K562 (cell line): ENCODE results near the gene AK4. TPM values are rescaled to one million over a fixed set of nuclear protein-coding genes. Genes with fewer than 3 reads are reported as not detected.

ENCODE experiments used
- ATAC-seq: fragments of 200-7000 bp; cut with Tn5 transposase; 3 replicates; pipeline ENCODE4 v1.9.1; 2020; ENCODE audit warnings: moderate library complexity
- BruUV-seq: library from RNA; stranded (reverse); fragments of 400-500 nt; replicated peaks from 2 replicates; lab custom pipeline; 2021; lab: Mats Ljungman, UMichigan
- CTCF ChIA-PET: fragments of 300-600 bp; formaldehyde crosslinking; extraction: SDS; loops from one replicate; lab custom pipeline; 2021; ENCODE audit warnings: low intra/inter-chr PET ratio; lab: Yijun Ruan, JAX
- POLR2A ChIA-PET: fragments of 300-600, 350-650 bp; sonication (Branson Sonifier 250); formaldehyde crosslinking; extraction: SDS; loops from one replicate; lab custom pipeline; 2021; ENCODE audit warnings: antibody characterized with exemption, inconsistent platforms; lab: Yijun Ruan, JAX
- DNase-seq, 4 experiments: peaks; one replicate each; pipeline versions ENCODE4 v3.0.0 to v3.0.0-alpha.2; 2011 to 2018; ENCODE audit warnings: low spot score in 3 of 4, mixed read lengths in 3 of 4; ENCODE audit errors: extremely low read depth in 1 of 4
- FAIRE-seq: peaks from 2 replicates; lab custom pipeline; 2011; peaks lifted over from hg19 to GRCh38; lab: Jason Lieb, UNC
- H2AFZ ChIP-seq: 2 replicates; pipeline ENCODE4 v1.6.0; 2011; ENCODE audit warnings: low read depth, low read length, control low read depth, inconsistent platforms
- H3K27ac ChIP-seq: fragments of 200-600 bp; 3 replicates; pipeline ENCODE4 v1.8.0; 2011; ENCODE audit warnings: low read depth, mild to moderate bottlenecking, control low read depth, inconsistent platforms, low read length, moderate library complexity, mixed read lengths; ENCODE audit errors: extremely low read depth
- H3K27me3 ChIP-seq, 2 experiments: fragments of 300-600 bp in 1 of 2; 2 replicates in 1 of 2; 3 replicates in 1 of 2; pipeline versions ENCODE4 v1.6.0 to v1.8.0; 2011; ENCODE audit warnings: inconsistent platforms in 2 of 2, low read length in 2 of 2, mild to moderate bottlenecking in 1 of 2, mixed read lengths in 1 of 2, moderate library complexity in 1 of 2; ENCODE audit not compliant: control insufficient read depth in 2 of 2, insufficient read depth in 2 of 2
- H3K36me3 ChIP-seq: fragments of 300-600 bp; 3 replicates; pipeline ENCODE4 v1.8.0; 2011; ENCODE audit warnings: mild to moderate bottlenecking, low read length, inconsistent platforms; ENCODE audit not compliant: control insufficient read depth, insufficient read depth
- H3K4me1 ChIP-seq, 2 experiments: fragments of 200-600 bp in 1 of 2; replicated peaks in 1 of 2; 2 replicates in 1 of 2; 3 replicates in 1 of 2; pipeline versions ENCODE4 v1.5.1 to v1.8.0; 2011; ENCODE audit warnings: inconsistent platforms in 2 of 2, low read length in 2 of 2, mild to moderate bottlenecking in 1 of 2, mixed read lengths in 1 of 2, moderate library complexity in 1 of 2; ENCODE audit not compliant: control insufficient read depth in 2 of 2, insufficient read depth in 2 of 2
- H3K4me2 ChIP-seq: 2 replicates; pipeline ENCODE4 v1.6.1; 2011; ENCODE audit warnings: low read length, control low read depth, inconsistent platforms, mixed read lengths; ENCODE audit not compliant: insufficient read depth
- H3K4me3 ChIP-seq: fragments of 200-600 bp; sonication (generic), shearing (Covaris generic); 2 replicates; pipeline ENCODE4 v1.5.1; 2016; ENCODE audit warnings: control low read depth, inconsistent platforms
- H3K79me2 ChIP-seq: fragments of 200-600 bp; 3 replicates; pipeline ENCODE4 v1.8.0; 2011; ENCODE audit warnings: low read length, inconsistent platforms; ENCODE audit not compliant: control insufficient read depth, insufficient read depth
- H3K9ac ChIP-seq, 2 experiments: 2 replicates each; pipeline versions ENCODE4 v1.6.0 to v1.6.1; 2011; ENCODE audit warnings: low read depth in 2 of 2, low read length in 2 of 2, control low read depth in 1 of 2, inconsistent platforms in 1 of 2, mild to moderate bottlenecking in 1 of 2, mixed read lengths in 1 of 2; ENCODE audit not compliant: insufficient read depth in 1 of 2
- H3K9me1 ChIP-seq: one replicate; pipeline ENCODE4 v1.6.0; 2011; ENCODE audit warnings: inconsistent platforms, mild to moderate bottlenecking, low read length, moderate library complexity; ENCODE audit not compliant: control insufficient read depth, insufficient read depth
- H3K9me3 ChIP-seq: replicated peaks from 2 replicates; pipeline ENCODE4 v1.5.1; 2011; ENCODE audit warnings: low read depth, low read length, inconsistent platforms; ENCODE audit not compliant: control insufficient read depth, insufficient read depth
- H4K20me1 ChIP-seq: replicated peaks from 2 replicates; pipeline ENCODE4 v1.6.1; 2011; ENCODE audit warnings: low read length, inconsistent platforms, mixed read lengths; ENCODE audit not compliant: control insufficient read depth, insufficient read depth
- CBFA2T2 ChIP-seq: fragments of 450-650 bp; conservative IDR thresholded peaks from 2 replicates; pipeline ENCODE4 v1.6.1; 2017; ENCODE audit warnings: mild to moderate bottlenecking
- CHD4 ChIP-seq: fragments of 200-600 bp; sonication (generic); IDR thresholded peaks from 3 replicates; pipeline ENCODE4 v1.6.1; 2012; ENCODE audit warnings: low read depth, mild to moderate bottlenecking, mixed read lengths, low read length, inconsistent platforms; ENCODE audit not compliant: insufficient read depth, insufficient replicate concordance, poor library complexity, severe bottlenecking
- E2F3 ChIP-seq: fragments of 250-450 bp; sonication (Bioruptor Pico); IDR thresholded peaks from 2 replicates; pipeline ENCODE4 v1.4.0; 2020; ENCODE audit warnings: mild to moderate bottlenecking
- EGR1 ChIP-seq: fragments of 450-650 bp; conservative IDR thresholded peaks from 2 replicates; pipeline ENCODE4 v1.6.1; 2017; ENCODE audit warnings: mild to moderate bottlenecking
- ELF4 ChIP-seq: fragments of 450-650 bp; formaldehyde crosslinking; IDR thresholded peaks from 2 replicates; pipeline ENCODE4 v1.4.0; 2022; ENCODE audit warnings: missing genetic modification characterization
- FOXM1 ChIP-seq, 2 experiments: fragments of 450-650 bp in 1 of 2; sonication (generic) in 1 of 2; formaldehyde crosslinking in 1 of 2; IDR thresholded peaks; 2 replicates each; pipeline versions ENCODE4 v1.6.1 to v1.9.0; 2017 to 2022; ENCODE audit warnings: low read depth in 2 of 2, mild to moderate bottlenecking in 2 of 2, missing genetic modification reagents in 1 of 2, moderate library complexity in 1 of 2
- HNRNPL ChIP-seq: fragments of 200-400 bp; formaldehyde crosslinking; IDR thresholded peaks from 2 replicates; pipeline ENCODE4 v1.6.1; 2017; ENCODE audit warnings: low read depth, mild to moderate bottlenecking, low read length
- MBD1 ChIP-seq: fragments of 250-450 bp; sonication (Bioruptor Pico); IDR thresholded peaks from 2 replicates; pipeline ENCODE4 v1.8.0; 2022; ENCODE audit warnings: inconsistent platforms
- MED1 ChIP-seq: sonication (generic); formaldehyde crosslinking; IDR thresholded peaks from 2 replicates; pipeline ENCODE4 v1.8.1; 2023; ENCODE audit warnings: missing genetic modification reagents, borderline replicate concordance
- MNT ChIP-seq, 2 experiments: fragments of 450-650 bp; conservative IDR thresholded peaks; 2 replicates each; pipeline ENCODE4 v1.6.1; 2017; ENCODE audit warnings: mild to moderate bottlenecking in 2 of 2, moderate library complexity in 2 of 2
- RBM14 ChIP-seq: fragments of 200-400 bp; formaldehyde crosslinking; IDR thresholded peaks from 2 replicates; pipeline ENCODE4 v1.6.1; 2018; ENCODE audit warnings: low read depth, mild to moderate bottlenecking, low read length, moderate library complexity, borderline replicate concordance; ENCODE audit not compliant: insufficient read depth
- RBM25 ChIP-seq: fragments of 200-400 bp; formaldehyde crosslinking; IDR thresholded peaks from 2 replicates; pipeline ENCODE4 v1.6.1; 2018; ENCODE audit warnings: low read length, low read depth, moderate library complexity; ENCODE audit not compliant: severe bottlenecking
- TAF15 ChIP-seq: fragments of 200-400 bp; formaldehyde crosslinking; IDR thresholded peaks from 2 replicates; pipeline ENCODE4 v1.6.1; 2017; ENCODE audit warnings: mild to moderate bottlenecking, low read depth, low read length, moderate library complexity
- ZBED1 ChIP-seq: IDR thresholded peaks from 2 replicates; pipeline ENCODE4 v1.6.1; 2014
- ZFP36 ChIP-seq: fragments of 150-350 bp; IDR thresholded peaks from 2 replicates; pipeline ENCODE4 v1.6.1; 2018; ENCODE audit warnings: low read length, low read depth; ENCODE audit not compliant: partially characterized antibody
- ZNF121 ChIP-seq: sonication (generic); formaldehyde crosslinking; conservative IDR thresholded peaks from 2 replicates; pipeline ENCODE4 v1.8.0; 2022; ENCODE audit warnings: missing genetic modification reagents
- ZNF212 ChIP-seq: fragments of 450-650 bp; formaldehyde crosslinking; IDR thresholded peaks from 2 replicates; pipeline ENCODE4 v1.4.0; 2020; ENCODE audit warnings: mild to moderate bottlenecking
- ZNF449 ChIP-seq: fragments of 250-450 bp; sonication (Bioruptor Pico); IDR thresholded peaks from 2 replicates; pipeline ENCODE4 v1.8.0; 2022; ENCODE audit warnings: moderate library complexity, mild to moderate bottlenecking, inconsistent platforms
- in situ Hi-C: fragments of 300-500 bp; cut with MboI; formaldehyde crosslinking; loops from 4 replicates; pipeline ENCODE4 v1.15.0; 2018; ENCODE audit warnings: inconsistent platforms, mixed read lengths
- intact Hi-C: fragments of 100-400 bp; cut with micrococcal nuclease; formaldehyde crosslinking; loops from 2 replicates; pipeline ENCODE4 v1.14.2; 2022
- polyA plus RNA-seq, 8 experiments: library from polyadenylated mRNA; depleted of rRNA in 4 of 8; stranded (reverse) in 5 of 8; unstranded in 3 of 8; fragments of >200 nt; fragmentation: Nextera tagmentation in 2 of 8; fragmentation: Illumina TruSeq in 1 of 8; extraction: Ambion mirVana in 2 of 8; extraction: Trizol in 1 of 8; gene quantifications; 2 replicates each; pipeline versions ENCODE4 v1.2.1 to v1.2.3, GENCODE V29; 2011 to 2014; ENCODE audit warnings: inconsistent platforms in 1 of 8, missing spikeins in 1 of 8
- total RNA-seq, 7 experiments: library from RNA; depleted of rRNA in 6 of 7; stranded (reverse); fragments of >200 nt in 6 of 7; fragmentation: Illumina TruSeq in 2 of 7; extraction: Trizol in 2 of 7; gene quantifications; 2 replicates each; pipeline versions ENCODE4 v1.2.1 to v1.2.3, GENCODE V29; 2011 to 2021; ENCODE audit warnings: low replicate concordance in 1 of 7

Gene AK4
- total and polyA plus RNA-seq, 9 of the 15 experiments (the other 6 are each of a cell fraction or from before 2014, with no cell fraction given), result 10.4 to 96.6 (median 21.5) TPM

DNA sequence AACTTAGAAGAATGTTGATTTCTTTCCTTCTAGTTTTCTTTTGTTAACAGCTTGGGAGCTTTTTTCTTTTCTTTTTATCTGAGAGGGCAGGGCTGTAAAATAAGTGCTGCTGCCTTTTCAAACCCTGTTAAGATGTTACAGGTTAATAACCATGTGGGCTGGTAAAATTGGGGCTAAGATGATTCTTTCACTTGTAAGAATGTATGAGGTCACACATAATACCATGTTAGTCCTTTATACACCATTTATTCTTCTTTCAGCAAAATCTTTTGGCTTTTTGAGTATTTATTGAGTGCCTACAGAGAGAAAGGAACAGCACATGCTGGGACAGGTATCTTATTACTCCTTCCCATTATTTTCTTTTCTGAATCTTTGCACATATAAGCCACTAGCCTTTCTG is 6.1 kb upstream of the AK4 start:
- TF ChIP-seq ZNF449 (CRISPR knock-in tag) (no peak), ZFP36 (no peak), EGR1 (no peak), ZBED1 (no peak), ZNF121 (CRISPR knock-in tag) (no peak), ELF4 (no peak), CHD4 (no peak), FOXM1 (IDR thresholded peaks at IDR 0.05; ENCODE audit: low read depth) (no peak), FOXM1 (CRISPR knock-in tag; IDR thresholded peaks at IDR 0.05; ENCODE audit: low read depth) (no peak), RBM25 (no peak), MBD1 (CRISPR knock-in tag) (no peak), MED1 (CRISPR knock-in tag) (no peak), HNRNPL (no peak), MNT (conservative IDR thresholded peaks at IDR 0.05) (no peak), CBFA2T2 (no peak), ZNF212 (CRISPR knock-in tag) (no peak), RBM14 (no peak), TAF15 (no peak), E2F3 (CRISPR knock-in tag) (no peak)
- Histone ChIP-seq H2AFZ (peak overlapping the region; percentile 29), H3K9me3 (no peaks in the 10 kb centered on the region), H3K79me2 (no peaks in the 10 kb centered on the region), H3K9ac (no peak overlapping the region), H4K20me1 (no peaks in the 10 kb centered on the region), H3K27ac (no peak overlapping the region), H3K9me1 (no peaks in the 10 kb centered on the region), H3K4me1 (peaks cover 2 to 6% of the 10 kb centered on the region in 2 experiments), H3K36me3 (no peaks in the 10 kb centered on the region), H3K27me3 (no peaks in the 10 kb centered on the region), H3K4me3 (no peak overlapping the region), H3K4me2 (no peak overlapping the region)
- BruUV-seq, result no TSS peak
- DNase-seq (no peak), ATAC-seq (no peak; the same call in 2 of the 3 replicates), FAIRE-seq (no peak)
- POLR2A ChIA-PET, result interaction anchor here (0.6 to 1.0 kb wide), 4 partner anchors 9 to 31 kb away, joined by 3 to 4 read pairs (median 3); no protein-coding TSS in a partner anchor
- intact Hi-C loops (no loop called here), in situ Hi-C loops (no loop called here)
- CTCF ChIA-PET, result no interaction called here
